SU-DHL-6 (cell line): Measurements from ENCODE around the gene DUSP22.

ENCODE experiments used
- EZH2phosphoT487 ChIP-seq: fragments of 200-600 bp; sonication (generic), shearing (Covaris generic); conservative IDR thresholded peaks from 2 replicates; pipeline ENCODE4 v1.6.1; 2018; ENCODE audit warnings: mild to moderate bottlenecking, antibody characterized with exemption, low read length, moderate library complexity, mixed read lengths
- TF ChIP-seq, protein P1 (sequence below): fragments of 200-600 bp; sonication (generic); IDR thresholded peaks from one replicate; pipeline ENCODE4 v1.5.1; 2017; ENCODE audit warnings: antibody characterized with exemption, mild to moderate bottlenecking, low read length, moderate library complexity; ENCODE audit not compliant: insufficient read depth, poor library complexity, severe bottlenecking

- TF ChIP-seq, protein P1, sequence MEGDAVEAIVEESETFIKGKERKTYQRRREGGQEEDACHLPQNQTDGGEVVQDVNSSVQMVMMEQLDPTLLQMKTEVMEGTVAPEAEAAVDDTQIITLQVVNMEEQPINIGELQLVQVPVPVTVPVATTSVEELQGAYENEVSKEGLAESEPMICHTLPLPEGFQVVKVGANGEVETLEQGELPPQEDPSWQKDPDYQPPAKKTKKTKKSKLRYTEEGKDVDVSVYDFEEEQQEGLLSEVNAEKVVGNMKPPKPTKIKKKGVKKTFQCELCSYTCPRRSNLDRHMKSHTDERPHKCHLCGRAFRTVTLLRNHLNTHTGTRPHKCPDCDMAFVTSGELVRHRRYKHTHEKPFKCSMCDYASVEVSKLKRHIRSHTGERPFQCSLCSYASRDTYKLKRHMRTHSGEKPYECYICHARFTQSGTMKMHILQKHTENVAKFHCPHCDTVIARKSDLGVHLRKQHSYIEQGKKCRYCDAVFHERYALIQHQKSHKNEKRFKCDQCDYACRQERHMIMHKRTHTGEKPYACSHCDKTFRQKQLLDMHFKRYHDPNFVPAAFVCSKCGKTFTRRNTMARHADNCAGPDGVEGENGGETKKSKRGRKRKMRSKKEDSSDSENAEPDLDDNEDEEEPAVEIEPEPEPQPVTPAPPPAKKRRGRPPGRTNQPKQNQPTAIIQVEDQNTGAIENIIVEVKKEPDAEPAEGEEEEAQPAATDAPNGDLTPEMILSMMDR, result no peak
- TF ChIP-seq EZH2phosphoT487, result no peak
Observed at GRCh38 chr6:301526-301925, 9.2 kb downstream of the DUSP22 start.
